Natural killer cell treated with Interleukin-12 subunit alpha and Interleukin-12 subunit beta and Interleukin-15 and Interleukin-18, amount 100 ng/mL, for 72 hours (primary cell): ENCODE data around the gene FAM153A. TPM values are rescaled to one million over a fixed set of nuclear protein-coding genes. Genes with fewer than 3 reads are reported as not detected.
"Not testable (repeated sequence)": the region's sequence is repeated elsewhere in the genome, so short reads cannot be mapped to it uniquely, and the experiment has no call there.

ENCODE experiments used
- ATAC-seq, 2 donors: fragments of 150-1000 bp; cut with Tn5 transposase in 1 of 2; sonication (Bioruptor Pico), chemical (Tn5 transposase) in 1 of 2; 2 replicates each; pipeline ENCODE4 v1.10.0; 2021
- DNase-seq: peaks from one replicate; pipeline ENCODE4 v3.0.0; 2022; ENCODE audit warnings: low spot score
- H3K27ac Mint-ChIP-seq, 2 donors: 1 replicate in 1 of 2; 2 replicates in 1 of 2; pipeline ENCODE4 v1.8.0; 2022; ENCODE audit warnings: mixed read lengths in 2 of 2, mild to moderate bottlenecking in 1 of 2, moderate library complexity in 1 of 2
- H3K27me3 Mint-ChIP-seq, 2 donors: 1 replicate in 1 of 2; 2 replicates in 1 of 2; pipeline ENCODE4 v1.8.0; 2022; ENCODE audit warnings: mixed read lengths in 2 of 2
- H3K36me3 Mint-ChIP-seq: one replicate; pipeline ENCODE4 v1.8.0; 2022; ENCODE audit warnings: mixed read lengths
- H3K4me1 Mint-ChIP-seq, 2 donors: 1 replicate in 1 of 2; 2 replicates in 1 of 2; pipeline ENCODE4 v1.8.0; 2022; ENCODE audit warnings: low read depth in 2 of 2, mixed read lengths in 2 of 2, mild to moderate bottlenecking in 1 of 2
- H3K4me3 Mint-ChIP-seq: one replicate; pipeline ENCODE4 v1.8.0; 2022; ENCODE audit warnings: mixed read lengths
- H3K9me3 Mint-ChIP-seq: 2 replicates; pipeline ENCODE4 v1.8.0; 2022; ENCODE audit warnings: mixed read lengths
- total RNA-seq, 2 donors: library from RNA; stranded (reverse); gene quantifications; one replicate each; pipeline ENCODE4 v1.2.3, GENCODE V29; 2022

FAM153A gene
- total RNA-seq, 2 donors from 2014 or later: 3.8 TPM; not detected in 1

DNA sequence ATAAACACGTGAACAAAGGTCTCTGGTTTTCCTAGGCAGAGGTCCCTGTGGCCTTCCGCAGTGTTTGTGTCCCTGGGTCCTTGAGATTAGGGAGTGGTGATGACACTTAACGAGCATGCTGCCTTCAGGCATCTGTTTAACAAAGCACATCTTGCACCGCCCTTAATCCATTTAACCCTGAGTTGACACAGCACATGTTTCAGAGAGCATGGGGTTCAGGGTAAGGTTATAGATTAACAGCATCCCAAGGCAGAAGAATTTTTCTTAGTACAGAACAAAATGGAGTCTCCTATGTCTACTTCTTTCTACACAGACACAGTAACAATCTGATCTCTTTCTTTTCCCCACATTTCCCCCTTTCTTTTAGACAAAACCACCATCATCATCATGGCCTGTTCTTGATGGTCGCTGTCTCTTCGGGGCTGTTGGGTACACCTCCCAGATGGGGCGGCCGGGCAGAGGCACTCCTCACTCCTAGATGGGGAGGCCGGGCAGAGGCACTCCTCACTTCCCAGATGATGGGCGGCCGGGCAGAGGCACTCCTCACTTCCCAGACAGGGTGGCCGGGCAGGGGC lies 87.3 kb downstream of the FAM153A start:
- H3K27me3 Mint-ChIP-seq: peaks cover 10 to 14% of the 10 kb centered on the region in 2 donors
- not testable (repeated sequence) for H3K4me1 Mint-ChIP-seq, DNase-seq, H3K27ac Mint-ChIP-seq, ATAC-seq, H3K9me3 Mint-ChIP-seq, H3K36me3 Mint-ChIP-seq, H3K4me3 Mint-ChIP-seq

- ATAC-seq, H3K4me1 Mint-ChIP-seq, DNase-seq, H3K9me3 Mint-ChIP-seq, H3K4me3 Mint-ChIP-seq, H3K27ac Mint-ChIP-seq, H3K36me3 Mint-ChIP-seq: not testable (repeated sequence)
- H3K27me3 Mint-ChIP-seq: peaks cover 10 to 17% of the 10 kb centered on the region in 2 donors
These were observed 88.2 kb downstream of the FAM153A start for GRCh38 chr5:177694518-177694835.

DNA sequence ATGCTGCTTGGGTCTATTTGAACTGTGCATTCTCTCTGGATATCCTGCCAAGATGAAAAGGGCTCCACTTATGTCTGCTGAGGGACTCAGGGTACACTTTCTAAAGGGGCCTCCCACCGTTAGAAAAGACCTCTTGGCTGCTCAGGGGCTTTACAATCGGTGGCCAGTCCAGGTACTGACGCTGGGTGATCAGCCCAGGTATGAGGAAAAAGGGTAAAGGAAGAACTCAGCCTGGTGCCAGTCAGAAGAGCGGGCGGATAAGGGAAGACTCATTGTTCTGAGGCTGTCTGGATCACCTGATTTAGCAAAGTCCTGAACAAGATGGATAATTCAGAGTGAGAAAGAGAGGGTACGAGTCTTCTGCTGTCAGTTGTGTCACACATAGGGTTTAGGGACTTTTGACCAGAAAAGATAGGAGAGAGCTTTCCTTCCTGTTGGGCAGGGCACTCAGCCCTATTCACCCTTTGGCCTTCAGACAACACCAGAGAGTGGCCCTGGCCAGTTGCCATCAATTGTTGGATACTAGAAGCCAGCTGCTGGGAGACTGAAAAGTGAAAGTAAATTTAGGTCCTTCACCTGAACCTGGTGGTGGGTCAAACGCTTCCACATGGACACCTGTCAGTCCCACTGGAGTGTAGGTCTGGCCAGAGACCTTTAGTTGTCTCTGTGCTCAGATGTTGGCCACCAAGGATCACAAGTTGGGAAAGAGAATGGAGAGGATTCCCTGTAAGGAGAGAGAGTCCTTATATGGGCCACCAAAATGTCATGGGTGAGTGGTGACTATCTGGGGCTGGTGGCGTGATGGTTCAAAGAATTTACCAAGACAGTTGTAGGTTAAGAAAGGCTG lies 88.8 kb downstream of the FAM153A start:
- H3K36me3 Mint-ChIP-seq, H3K27ac Mint-ChIP-seq: not testable (repeated sequence)

GRCh38 chr5:177692969-177693368 lies 89.7 kb downstream of the FAM153A start:
- H3K27me3 Mint-ChIP-seq: peaks cover 10 to 14% of the 10 kb centered on the region in 2 donors
- H3K4me3 Mint-ChIP-seq, ATAC-seq, DNase-seq, H3K27ac Mint-ChIP-seq, H3K9me3 Mint-ChIP-seq, H3K36me3 Mint-ChIP-seq, H3K4me1 Mint-ChIP-seq: not testable (repeated sequence)

More for the DNA sequence above, 88.8 kb downstream of the FAM153A start:
- ATAC-seq, H3K4me1 Mint-ChIP-seq, H3K9me3 Mint-ChIP-seq, DNase-seq, H3K4me3 Mint-ChIP-seq: not testable (repeated sequence)
- peaks cover 10 to 14% of the 10 kb centered on the region in 2 donors for H3K27me3 Mint-ChIP-seq

GRCh38 chr5:177692507-177692906 lies 90.2 kb downstream of the FAM153A start:
- not testable (repeated sequence) for H3K9me3 Mint-ChIP-seq, ATAC-seq, H3K4me3 Mint-ChIP-seq, H3K4me1 Mint-ChIP-seq, DNase-seq, H3K27ac Mint-ChIP-seq, H3K36me3 Mint-ChIP-seq
- peaks cover 10 to 11% of the 10 kb centered on the region in 2 donors for H3K27me3 Mint-ChIP-seq

DNA sequence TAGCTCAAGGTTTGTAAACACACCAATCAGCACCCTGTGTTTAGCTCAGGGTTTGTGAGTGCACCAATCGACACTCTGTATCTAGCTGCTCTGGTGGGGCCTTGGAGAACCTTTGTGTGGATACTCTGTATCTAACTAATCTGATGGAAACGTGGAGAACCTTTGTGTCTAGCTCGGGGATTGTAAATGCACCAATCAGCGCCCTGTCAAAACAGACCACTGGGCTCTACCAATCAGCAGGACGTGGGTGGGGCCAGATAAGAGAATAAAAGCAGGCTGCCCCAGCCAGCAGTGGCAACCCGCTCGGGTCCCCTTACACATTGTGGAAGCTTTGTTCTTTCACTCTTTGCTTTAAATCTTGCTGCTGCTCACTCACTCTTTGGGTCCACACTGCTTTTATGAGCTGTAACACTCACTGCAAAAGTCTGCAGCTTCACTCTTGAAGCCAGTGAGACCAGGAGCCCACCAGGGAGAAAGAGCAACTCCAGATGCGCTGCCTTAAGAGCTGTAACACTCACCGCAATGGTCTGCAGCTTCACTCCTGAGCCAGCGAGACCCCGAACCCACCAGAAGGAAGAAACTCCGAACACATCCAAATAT lies 93.6 kb downstream of the FAM153A start:
- H3K36me3 Mint-ChIP-seq, H3K9me3 Mint-ChIP-seq, H3K4me3 Mint-ChIP-seq, H3K4me1 Mint-ChIP-seq, DNase-seq, H3K27ac Mint-ChIP-seq, ATAC-seq: not testable (repeated sequence)
- H3K27me3 Mint-ChIP-seq: peaks cover 11 to 18% of the 10 kb centered on the region in 2 donors

DNA sequence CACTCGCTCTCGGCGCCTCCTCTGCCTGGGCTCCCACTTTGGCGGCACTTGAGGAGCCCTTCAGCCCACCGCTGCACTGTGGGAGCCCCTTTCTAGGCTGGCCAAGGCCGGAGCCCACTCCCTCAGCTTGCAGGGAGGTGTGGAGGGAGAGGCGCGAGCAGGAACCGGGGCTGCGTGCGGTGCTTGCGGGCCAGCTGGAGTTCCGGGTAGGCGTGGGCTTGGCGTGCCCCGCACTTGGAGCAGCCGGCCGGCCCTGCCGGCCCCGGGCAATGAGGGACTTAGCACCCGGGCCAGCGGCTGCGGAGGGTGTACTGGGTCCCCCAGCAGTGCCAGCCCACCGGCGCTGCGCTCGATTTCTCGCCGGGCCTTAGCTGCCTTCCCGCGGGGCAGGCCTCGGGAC lies 94.6 kb downstream of the FAM153A start:
- not testable (repeated sequence) for H3K4me1 Mint-ChIP-seq, H3K4me3 Mint-ChIP-seq, H3K9me3 Mint-ChIP-seq, ATAC-seq, H3K27ac Mint-ChIP-seq, DNase-seq, H3K36me3 Mint-ChIP-seq
- H3K27me3 Mint-ChIP-seq: peaks cover 11 to 18% of the 10 kb centered on the region in 2 donors

- H3K4me1 Mint-ChIP-seq, DNase-seq, H3K36me3 Mint-ChIP-seq, H3K27ac Mint-ChIP-seq, H3K4me3 Mint-ChIP-seq, H3K9me3 Mint-ChIP-seq, H3K27me3 Mint-ChIP-seq, ATAC-seq: not testable (repeated sequence)
These were observed 100.8 kb downstream of the FAM153A start for GRCh38 chr5:177681920-177682319.

Other genes starting within 250 kb of the FAM153A start
- 100 to 1,000 TPM in 1 of 2 donors, 10 to 100 TPM in 1; 57.9 to 135 TPM for gene FAM193B, start 228.3 kb downstream of the FAM153A start, total RNA-seq
- gene TMED9, start 190.7 kb downstream of the FAM153A start, total RNA-seq: 100 to 1,000 TPM; 177 to 236 TPM
- 10 to 100 TPM; 26.6 to 42.8 TPM for gene B4GALT7, start 182.8 kb downstream of the FAM153A start, total RNA-seq
- gene PROP1, start 213.3 kb upstream of the FAM153A start, total RNA-seq: not detected